Hepatocyte (in vitro differentiated cells): ENCODE results near the gene KSR1.

Source experiments
- EZH2 ChIP-seq: fragments of 200-600 bp; sonication (generic); IDR thresholded peaks from 2 replicates; pipeline ENCODE4 v1.6.1; 2016; ENCODE audit warnings: antibody characterized with exemption, mild to moderate bottlenecking, borderline replicate concordance
- EZH2phosphoT487 ChIP-seq: fragments of 200-600 bp; sonication (generic); IDR thresholded peaks from one replicate; pipeline ENCODE4 v1.6.1; 2018; ENCODE audit warnings: antibody characterized with exemption, mild to moderate bottlenecking, low read depth, moderate library complexity; ENCODE audit not compliant: unreplicated experiment, severe bottlenecking
- TF ChIP-seq, protein P1 (sequence below): fragments of 200-600 bp; sonication (generic); IDR thresholded peaks from 2 replicates; pipeline ENCODE4 v1.5.1; 2016; ENCODE audit warnings: antibody characterized with exemption, mild to moderate bottlenecking; ENCODE audit not compliant: poor library complexity

DNA sequence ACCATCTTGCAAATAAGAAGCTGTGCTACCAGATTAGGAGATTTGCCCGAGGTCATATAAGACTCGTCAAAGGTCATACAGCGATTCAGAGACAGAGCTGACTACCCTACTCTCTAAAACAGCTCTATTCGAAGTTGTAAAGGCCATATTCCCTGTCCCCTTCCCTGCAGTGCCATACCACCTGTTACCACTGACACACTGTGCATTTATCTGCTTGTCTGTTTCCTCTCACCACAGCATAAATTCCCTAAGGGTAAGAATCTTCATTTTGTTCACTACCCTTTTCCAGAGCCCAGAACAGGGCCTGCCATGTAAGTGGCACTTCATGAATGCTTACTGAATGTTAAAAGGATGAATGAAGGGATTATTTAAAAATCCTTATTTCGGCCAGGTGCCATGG, 3.4 kb upstream of the KSR1 start:
- TF ChIP-seq, protein P1, sequence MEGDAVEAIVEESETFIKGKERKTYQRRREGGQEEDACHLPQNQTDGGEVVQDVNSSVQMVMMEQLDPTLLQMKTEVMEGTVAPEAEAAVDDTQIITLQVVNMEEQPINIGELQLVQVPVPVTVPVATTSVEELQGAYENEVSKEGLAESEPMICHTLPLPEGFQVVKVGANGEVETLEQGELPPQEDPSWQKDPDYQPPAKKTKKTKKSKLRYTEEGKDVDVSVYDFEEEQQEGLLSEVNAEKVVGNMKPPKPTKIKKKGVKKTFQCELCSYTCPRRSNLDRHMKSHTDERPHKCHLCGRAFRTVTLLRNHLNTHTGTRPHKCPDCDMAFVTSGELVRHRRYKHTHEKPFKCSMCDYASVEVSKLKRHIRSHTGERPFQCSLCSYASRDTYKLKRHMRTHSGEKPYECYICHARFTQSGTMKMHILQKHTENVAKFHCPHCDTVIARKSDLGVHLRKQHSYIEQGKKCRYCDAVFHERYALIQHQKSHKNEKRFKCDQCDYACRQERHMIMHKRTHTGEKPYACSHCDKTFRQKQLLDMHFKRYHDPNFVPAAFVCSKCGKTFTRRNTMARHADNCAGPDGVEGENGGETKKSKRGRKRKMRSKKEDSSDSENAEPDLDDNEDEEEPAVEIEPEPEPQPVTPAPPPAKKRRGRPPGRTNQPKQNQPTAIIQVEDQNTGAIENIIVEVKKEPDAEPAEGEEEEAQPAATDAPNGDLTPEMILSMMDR: no peak
- TF ChIP-seq EZH2 (no peak), EZH2phosphoT487 (no peak)
